ENCODE measurements around the gene JAM2. TPM values are rescaled to one million over a fixed set of nuclear protein-coding genes. Genes with fewer than 3 reads are reported as not detected.
A peak's percentile ranks its signal among the peaks of the same experiment; 100 is the strongest.

JAM2 gene
- total RNA-seq, 1 experiment from 2014 or later, result 4.8 TPM

DNA sequence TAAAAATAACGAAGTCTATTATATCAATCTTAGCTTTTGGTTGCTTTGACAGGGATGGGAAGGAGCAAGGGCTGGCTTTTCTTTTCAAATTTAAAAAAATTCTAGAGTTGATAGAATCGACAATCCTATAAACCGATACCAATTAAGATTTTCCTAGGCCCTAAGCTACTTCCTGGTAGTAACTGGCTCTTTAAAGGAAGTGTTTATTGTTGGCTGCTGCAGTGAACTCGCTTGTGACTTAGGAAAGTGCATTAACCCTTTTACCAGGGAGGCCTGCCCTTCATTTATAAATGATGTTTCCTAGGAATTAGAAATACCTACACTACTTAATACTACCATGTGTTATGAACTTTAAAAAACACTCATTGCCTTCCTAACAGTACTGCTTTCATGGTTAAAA lies 62.5 kb downstream of the JAM2 start:
- TF ChIP-seq NR1H2 (CRISPR knock-in tag; IDR thresholded peaks at IDR 0.05), result no peak
- TF ChIP-seq, protein P1, sequence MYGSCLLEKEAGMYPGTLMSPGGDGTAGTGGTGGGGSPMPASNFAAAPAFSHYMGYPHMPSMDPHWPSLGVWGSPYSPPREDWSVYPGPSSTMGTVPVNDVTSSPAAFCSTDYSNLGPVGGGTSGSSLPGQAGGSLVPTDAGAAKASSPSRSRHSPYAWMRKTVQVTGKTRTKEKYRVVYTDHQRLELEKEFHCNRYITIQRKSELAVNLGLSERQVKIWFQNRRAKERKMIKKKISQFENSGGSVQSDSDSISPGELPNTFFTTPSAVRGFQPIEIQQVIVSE (CRISPR knock-in tag; IDR thresholded peaks at IDR 0.05; ENCODE audit: borderline replicate concordance), result no peak
- TF ChIP-seq NFYB (CRISPR knock-in tag; conservative IDR thresholded peaks at IDR 0.05; ENCODE audit: low read depth), result no peak
- TF ChIP-seq GRHL2 (CRISPR knock-in tag; IDR thresholded peaks at IDR 0.05; ENCODE audit: insufficient replicate concordance, severe bottlenecking), result no peak
- TF ChIP-seq, protein P2, sequence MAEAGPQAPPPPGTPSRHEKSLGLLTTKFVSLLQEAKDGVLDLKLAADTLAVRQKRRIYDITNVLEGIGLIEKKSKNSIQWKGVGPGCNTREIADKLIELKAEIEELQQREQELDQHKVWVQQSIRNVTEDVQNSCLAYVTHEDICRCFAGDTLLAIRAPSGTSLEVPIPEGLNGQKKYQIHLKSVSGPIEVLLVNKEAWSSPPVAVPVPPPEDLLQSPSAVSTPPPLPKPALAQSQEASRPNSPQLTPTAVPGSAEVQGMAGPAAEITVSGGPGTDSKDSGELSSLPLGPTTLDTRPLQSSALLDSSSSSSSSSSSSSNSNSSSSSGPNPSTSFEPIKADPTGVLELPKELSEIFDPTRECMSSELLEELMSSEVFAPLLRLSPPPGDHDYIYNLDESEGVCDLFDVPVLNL (CRISPR knock-in tag; IDR thresholded peaks at IDR 0.05; ENCODE audit: borderline replicate concordance, low read depth), result no peak
- Mint-ChIP-seq H3K4me3 (no peak overlapping the region), H3K27me3 (ENCODE audit: low read depth) (no peaks in the 10 kb centered on the region; the same call in 1 of the 2 replicates), H3K4me1 (peaks cover 6% of the 10 kb centered on the region), H3K27ac (no peak overlapping the region), H3K9me3 (peaks cover 17% of the 10 kb centered on the region), H3K36me3 (peaks cover 10% of the 10 kb centered on the region)
- no peak for DNase-seq (ENCODE audit: low spot score)
- CTCF ChIA-PET, result interaction anchor here (1.0 kb wide), 1 partner anchor 93 kb away, joined by 4 read pairs; no protein-coding TSS in a partner anchor
- POLR2A ChIA-PET, result no interaction called here
- ATAC-seq, result no peak

DNA sequence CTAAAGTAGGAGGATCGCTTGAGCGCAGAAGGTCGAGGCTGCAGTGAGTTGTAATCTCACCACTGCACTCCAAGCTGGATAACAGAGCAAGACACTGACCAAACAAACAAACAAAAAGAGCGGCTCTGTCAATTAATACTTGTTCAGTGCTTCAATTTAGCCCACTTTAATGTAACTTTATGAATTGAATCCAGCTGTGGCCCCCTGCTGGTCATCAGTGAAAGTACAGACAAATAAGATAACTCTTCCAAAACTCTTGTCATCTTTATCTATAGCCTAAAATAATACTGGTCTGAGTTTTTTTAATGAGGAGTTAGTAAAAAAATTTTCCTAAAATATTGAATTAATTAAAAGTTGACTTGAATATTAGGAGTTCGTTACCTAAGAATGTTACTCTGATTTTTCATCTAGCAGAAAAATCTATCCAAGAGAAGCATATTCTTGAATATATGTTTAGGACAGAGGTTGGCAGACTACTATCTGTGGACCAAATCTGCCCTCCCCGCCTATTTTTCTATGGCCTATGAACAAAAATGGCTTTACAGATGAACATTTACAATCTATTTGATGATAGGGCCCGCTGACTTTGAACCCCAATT lies 69.5 kb downstream of the JAM2 start:
- ATAC-seq (no peak), DNase-seq (ENCODE audit: low spot score) (peak; percentile 21)
- ChIA-PET CTCF (interaction anchor here (0.7 to 2.3 kb wide), 9 partner anchors 9 to 278 kb away, joined by 3 to 19 read pairs (median 4); no protein-coding TSS in a partner anchor), POLR2A (interaction anchor here (0.6 kb wide), 1 partner anchor 203 kb away, joined by 3 read pairs; no protein-coding TSS in a partner anchor)
- TF ChIP-seq, protein P3, sequence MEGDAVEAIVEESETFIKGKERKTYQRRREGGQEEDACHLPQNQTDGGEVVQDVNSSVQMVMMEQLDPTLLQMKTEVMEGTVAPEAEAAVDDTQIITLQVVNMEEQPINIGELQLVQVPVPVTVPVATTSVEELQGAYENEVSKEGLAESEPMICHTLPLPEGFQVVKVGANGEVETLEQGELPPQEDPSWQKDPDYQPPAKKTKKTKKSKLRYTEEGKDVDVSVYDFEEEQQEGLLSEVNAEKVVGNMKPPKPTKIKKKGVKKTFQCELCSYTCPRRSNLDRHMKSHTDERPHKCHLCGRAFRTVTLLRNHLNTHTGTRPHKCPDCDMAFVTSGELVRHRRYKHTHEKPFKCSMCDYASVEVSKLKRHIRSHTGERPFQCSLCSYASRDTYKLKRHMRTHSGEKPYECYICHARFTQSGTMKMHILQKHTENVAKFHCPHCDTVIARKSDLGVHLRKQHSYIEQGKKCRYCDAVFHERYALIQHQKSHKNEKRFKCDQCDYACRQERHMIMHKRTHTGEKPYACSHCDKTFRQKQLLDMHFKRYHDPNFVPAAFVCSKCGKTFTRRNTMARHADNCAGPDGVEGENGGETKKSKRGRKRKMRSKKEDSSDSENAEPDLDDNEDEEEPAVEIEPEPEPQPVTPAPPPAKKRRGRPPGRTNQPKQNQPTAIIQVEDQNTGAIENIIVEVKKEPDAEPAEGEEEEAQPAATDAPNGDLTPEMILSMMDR (IDR thresholded peaks at IDR 0.05), result peak; percentile 73
- TF ChIP-seq ETV6 (CRISPR knock-in tag; IDR thresholded peaks at IDR 0.05) (no peak), TP53 (CRISPR knock-in tag; IDR thresholded peaks at IDR 0.05) (no peak), NFE2L1 (CRISPR knock-in tag; IDR thresholded peaks at IDR 0.05) (no peak), CREB1 (CRISPR knock-in tag; IDR thresholded peaks at IDR 0.05) (no peak), ZNF121 (CRISPR knock-in tag; IDR thresholded peaks at IDR 0.05) (no peak)
- TF ChIP-seq, protein P4, sequence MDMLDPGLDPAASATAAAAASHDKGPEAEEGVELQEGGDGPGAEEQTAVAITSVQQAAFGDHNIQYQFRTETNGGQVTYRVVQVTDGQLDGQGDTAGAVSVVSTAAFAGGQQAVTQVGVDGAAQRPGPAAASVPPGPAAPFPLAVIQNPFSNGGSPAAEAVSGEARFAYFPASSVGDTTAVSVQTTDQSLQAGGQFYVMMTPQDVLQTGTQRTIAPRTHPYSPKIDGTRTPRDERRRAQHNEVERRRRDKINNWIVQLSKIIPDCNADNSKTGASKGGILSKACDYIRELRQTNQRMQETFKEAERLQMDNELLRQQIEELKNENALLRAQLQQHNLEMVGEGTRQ (CRISPR knock-in tag; IDR thresholded peaks at IDR 0.05), result no peak
- TF ChIP-seq, protein P5, sequence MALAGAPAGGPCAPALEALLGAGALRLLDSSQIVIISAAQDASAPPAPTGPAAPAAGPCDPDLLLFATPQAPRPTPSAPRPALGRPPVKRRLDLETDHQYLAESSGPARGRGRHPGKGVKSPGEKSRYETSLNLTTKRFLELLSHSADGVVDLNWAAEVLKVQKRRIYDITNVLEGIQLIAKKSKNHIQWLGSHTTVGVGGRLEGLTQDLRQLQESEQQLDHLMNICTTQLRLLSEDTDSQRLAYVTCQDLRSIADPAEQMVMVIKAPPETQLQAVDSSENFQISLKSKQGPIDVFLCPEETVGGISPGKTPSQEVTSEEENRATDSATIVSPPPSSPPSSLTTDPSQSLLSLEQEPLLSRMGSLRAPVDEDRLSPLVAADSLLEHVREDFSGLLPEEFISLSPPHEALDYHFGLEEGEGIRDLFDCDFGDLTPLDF (CRISPR knock-in tag; IDR thresholded peaks at IDR 0.05), result no peak
- TF ChIP-seq, protein P6, sequence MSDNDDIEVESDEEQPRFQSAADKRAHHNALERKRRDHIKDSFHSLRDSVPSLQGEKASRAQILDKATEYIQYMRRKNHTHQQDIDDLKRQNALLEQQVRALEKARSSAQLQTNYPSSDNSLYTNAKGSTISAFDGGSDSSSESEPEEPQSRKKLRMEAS (CRISPR knock-in tag; IDR thresholded peaks at IDR 0.05), result no peak
- peaks cover 5% of the 10 kb centered on the region for H3K4me1 Mint-ChIP-seq
- no peak overlapping the region for H3K4me3 Mint-ChIP-seq
- no peaks in the 10 kb centered on the region for H3K36me3 Mint-ChIP-seq
- H3K27ac Mint-ChIP-seq, result no peak overlapping the region
- H3K27me3 Mint-ChIP-seq (ENCODE audit: low read depth), result no peaks in the 10 kb centered on the region
- H3K9me3 Mint-ChIP-seq, result no peaks in the 10 kb centered on the region

DNA sequence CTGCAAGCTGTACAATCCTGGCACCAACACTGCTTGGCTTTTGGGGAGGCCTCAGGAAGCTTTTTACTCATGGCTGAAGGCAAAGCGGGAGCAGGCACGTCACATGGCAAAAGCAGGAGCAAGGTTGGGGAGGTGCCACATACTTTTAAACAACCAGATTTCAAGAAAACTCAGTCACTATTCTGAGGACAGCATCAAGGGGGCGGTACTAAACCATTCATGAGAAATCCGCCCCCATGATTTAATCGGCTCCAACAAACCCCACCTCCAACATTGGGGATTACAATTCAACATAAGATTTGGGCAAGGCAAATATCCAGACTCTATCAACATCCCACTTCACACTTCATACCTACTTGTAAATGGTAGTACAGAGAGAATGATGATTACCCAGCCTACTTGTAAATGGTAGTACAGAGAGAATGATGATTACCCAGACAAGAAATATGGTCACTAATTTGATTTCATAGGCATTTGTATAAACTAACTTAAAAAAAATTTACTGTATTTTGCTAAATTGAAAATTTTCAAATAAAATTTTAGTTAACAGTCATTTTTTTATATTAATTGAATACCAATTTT lies 70.7 kb downstream of the JAM2 start:
- Mint-ChIP-seq H3K36me3 (no peaks in the 10 kb centered on the region), H3K27me3 (ENCODE audit: low read depth) (no peaks in the 10 kb centered on the region), H3K4me1 (peaks cover 5% of the 10 kb centered on the region), H3K9me3 (no peaks in the 10 kb centered on the region), H3K27ac (no peak overlapping the region), H3K4me3 (no peak overlapping the region)
- DNase-seq (ENCODE audit: low spot score) (peak; percentile 13), ATAC-seq (peak; percentile 93)
- ChIA-PET CTCF (no interaction called here), POLR2A (no interaction called here)
- TF ChIP-seq ZBTB21 (CRISPR knock-in tag; IDR thresholded peaks at IDR 0.05; ENCODE audit: borderline replicate concordance) (no peak), SMAD4 (CRISPR knock-in tag; IDR thresholded peaks at IDR 0.05) (no peak), TCF7 (CRISPR knock-in tag; IDR thresholded peaks at IDR 0.05; ENCODE audit: low read depth) (no peak), ZNF219 (CRISPR knock-in tag; IDR thresholded peaks at IDR 0.05; ENCODE audit: borderline replicate concordance) (no peak), ESRRA (CRISPR knock-in tag; IDR thresholded peaks at IDR 0.05; ENCODE audit: borderline replicate concordance) (no peak), KAT7 (CRISPR knock-in tag; IDR thresholded peaks at IDR 0.05; ENCODE audit: borderline replicate concordance) (no peak), GTF2I (CRISPR knock-in tag; conservative IDR thresholded peaks at IDR 0.05) (no peak)
- TF ChIP-seq, protein P7, sequence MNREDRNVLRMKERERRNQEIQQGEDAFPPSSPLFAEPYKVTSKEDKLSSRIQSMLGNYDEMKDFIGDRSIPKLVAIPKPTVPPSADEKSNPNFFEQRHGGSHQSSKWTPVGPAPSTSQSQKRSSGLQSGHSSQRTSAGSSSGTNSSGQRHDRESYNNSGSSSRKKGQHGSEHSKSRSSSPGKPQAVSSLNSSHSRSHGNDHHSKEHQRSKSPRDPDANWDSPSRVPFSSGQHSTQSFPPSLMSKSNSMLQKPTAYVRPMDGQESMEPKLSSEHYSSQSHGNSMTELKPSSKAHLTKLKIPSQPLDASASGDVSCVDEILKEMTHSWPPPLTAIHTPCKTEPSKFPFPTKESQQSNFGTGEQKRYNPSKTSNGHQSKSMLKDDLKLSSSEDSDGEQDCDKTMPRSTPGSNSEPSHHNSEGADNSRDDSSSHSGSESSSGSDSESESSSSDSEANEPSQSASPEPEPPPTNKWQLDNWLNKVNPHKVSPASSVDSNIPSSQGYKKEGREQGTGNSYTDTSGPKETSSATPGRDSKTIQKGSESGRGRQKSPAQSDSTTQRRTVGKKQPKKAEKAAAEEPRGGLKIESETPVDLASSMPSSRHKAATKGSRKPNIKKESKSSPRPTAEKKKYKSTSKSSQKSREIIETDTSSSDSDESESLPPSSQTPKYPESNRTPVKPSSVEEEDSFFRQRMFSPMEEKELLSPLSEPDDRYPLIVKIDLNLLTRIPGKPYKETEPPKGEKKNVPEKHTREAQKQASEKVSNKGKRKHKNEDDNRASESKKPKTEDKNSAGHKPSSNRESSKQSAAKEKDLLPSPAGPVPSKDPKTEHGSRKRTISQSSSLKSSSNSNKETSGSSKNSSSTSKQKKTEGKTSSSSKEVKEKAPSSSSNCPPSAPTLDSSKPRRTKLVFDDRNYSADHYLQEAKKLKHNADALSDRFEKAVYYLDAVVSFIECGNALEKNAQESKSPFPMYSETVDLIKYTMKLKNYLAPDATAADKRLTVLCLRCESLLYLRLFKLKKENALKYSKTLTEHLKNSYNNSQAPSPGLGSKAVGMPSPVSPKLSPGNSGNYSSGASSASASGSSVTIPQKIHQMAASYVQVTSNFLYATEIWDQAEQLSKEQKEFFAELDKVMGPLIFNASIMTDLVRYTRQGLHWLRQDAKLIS (CRISPR knock-in tag; IDR thresholded peaks at IDR 0.05; ENCODE audit: borderline replicate concordance), result no peak

All from WTC11 (cell line).